AG09319 (cell line): ENCODE measurements around the gene PITHD1.
"Not testable (repeated sequence)": the region's sequence is repeated elsewhere in the genome, so short reads cannot be mapped to it uniquely, and the experiment has no call there.

Experiments
- DNase-seq: peaks from one replicate; pipeline ENCODE4 v3.0.0-alpha.2; 2010; ENCODE audit warnings: low read depth; ENCODE audit errors: extremely low read depth
- CTCF ChIP-seq: IDR thresholded peaks from 2 replicates; pipeline ENCODE4 v1.5.1; 2011; ENCODE audit warnings: low read depth, mild to moderate bottlenecking, inconsistent platforms, low read length, moderate library complexity

Gene PITHD1

DNA sequence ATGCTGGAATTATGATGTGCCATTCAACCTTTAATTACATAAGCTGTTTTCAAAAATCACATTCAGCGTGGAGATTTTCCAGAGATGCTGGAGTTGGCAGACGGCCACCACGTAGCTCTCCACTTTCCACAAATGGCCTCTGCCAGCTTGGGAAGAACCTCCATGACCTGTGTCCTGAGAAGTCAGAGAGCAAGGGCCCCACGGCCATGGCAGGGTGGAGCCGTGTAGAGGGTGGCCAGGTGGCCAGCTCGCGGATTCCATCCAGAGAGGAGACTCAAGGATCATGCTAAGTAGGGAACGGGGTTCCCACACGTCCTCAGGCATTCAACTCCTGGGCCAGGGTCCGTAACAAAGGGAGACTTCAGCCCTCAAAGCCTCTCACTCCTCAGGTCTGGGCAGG lies 23.7 kb downstream of the PITHD1 start:
- DNase-seq = no peak
- no peak for TF ChIP-seq CTCF

- not testable (repeated sequence) for DNase-seq
These were observed 24.7 kb downstream of the PITHD1 start for GRCh38 chr1:23802809-23803342.

GRCh38 chr1:23803674-23804073 lies 25.5 kb downstream of the PITHD1 start:
- TF ChIP-seq CTCF = no peak

DNA sequence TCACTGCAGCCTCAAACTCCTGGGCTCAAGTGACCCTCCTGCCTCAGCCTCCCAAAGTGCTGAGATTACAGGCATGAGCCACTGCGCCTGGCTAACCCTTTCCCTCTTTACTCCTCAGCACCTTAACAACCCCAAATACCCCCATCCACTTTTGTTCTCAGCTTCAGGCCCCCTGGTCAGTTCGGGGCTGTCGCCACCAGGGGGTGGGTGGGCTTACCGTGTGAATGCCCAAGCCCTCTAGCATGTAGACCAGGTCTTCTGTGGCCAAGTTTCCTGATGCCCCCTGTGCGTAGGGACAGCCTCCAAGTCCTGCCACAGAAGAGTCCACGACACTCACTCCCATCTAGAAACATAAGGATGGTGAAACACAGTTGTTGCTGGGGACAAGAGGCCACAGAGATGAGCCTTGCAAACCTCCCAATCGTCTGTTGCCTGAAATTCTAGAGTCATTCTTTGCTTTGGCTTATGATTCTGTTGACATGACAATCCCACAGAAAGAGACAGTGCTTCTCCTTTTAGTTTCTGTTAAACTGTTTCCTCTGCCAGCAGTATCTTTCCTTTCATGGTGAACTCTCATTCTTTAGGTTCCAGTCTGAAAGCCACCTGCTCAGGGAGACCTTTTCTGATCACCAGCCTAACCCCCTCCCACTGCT lies 26.1 kb downstream of the PITHD1 start:
- no peak for DNase-seq

More at GRCh38 chr1:23803674-23804073, 25.5 kb downstream of the PITHD1 start:
- DNase-seq = no peak

GRCh38 chr1:23805025-23805424 lies 26.8 kb downstream of the PITHD1 start:
- no peak for DNase-seq
- no peak for TF ChIP-seq CTCF

More for the DNA sequence above, 26.1 kb downstream of the PITHD1 start:
- no peak; the same call in 1 of the 2 replicates for TF ChIP-seq CTCF

DNA sequence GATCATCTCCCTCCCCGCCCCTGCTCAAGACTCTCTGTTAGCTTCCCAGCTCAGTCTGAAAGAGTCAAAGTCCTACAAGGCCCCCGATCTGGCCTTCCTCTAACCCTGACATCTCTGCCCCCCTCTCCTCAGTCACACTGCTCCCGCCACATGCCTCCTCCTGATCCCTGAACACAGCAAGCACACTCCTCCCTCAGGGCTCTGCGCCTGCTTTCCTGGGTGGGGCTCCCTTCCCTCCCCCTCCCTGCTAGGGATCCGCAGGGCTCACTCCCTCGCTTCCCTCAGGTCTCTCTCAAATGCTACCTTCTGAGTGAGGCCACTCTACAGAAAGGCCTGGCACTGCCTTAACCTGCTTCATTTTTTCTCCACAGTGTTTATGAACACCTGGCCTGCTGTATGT lies 28.1 kb downstream of the PITHD1 start:
- no peak for TF ChIP-seq CTCF
- no peak for DNase-seq

DNA sequence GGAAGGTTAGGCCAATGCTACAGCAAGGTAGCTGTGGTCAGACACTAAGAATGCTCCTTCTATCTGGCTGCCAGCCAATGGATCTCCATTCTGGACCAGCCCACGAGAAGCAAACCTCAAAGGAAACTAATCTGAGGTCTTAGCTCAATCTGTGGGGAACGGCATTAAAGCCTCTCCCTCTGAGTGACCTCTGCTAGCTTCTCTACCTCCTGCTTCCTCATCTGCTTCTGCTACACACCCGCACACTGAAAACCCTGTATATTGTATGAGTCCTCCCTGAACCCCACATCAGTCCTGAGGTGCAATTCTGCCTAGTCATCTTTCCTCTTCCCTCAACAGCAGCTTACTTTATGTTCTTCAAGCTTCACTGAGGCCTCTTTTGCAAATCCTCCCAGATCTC lies 29.2 kb downstream of the PITHD1 start:
- TF ChIP-seq CTCF = no peak
- DNase-seq = no peak

GRCh38 chr1:23809751-23810171 lies 31.5 kb downstream of the PITHD1 start:
- DNase-seq = no peak
- TF ChIP-seq CTCF = peak; percentile 73
